Stimulated activated naive B cell treated with anti-CD40 and anti-IgM and Interleukin-4, amounts not matched to agents 10 μg/mL and 1 μg/mL and 100 μg/mL, for 72 hours (primary cell): Measurements from ENCODE around the gene SEMA3F.
A peak's percentile ranks its signal among the peaks of the same experiment; 100 is the strongest.

Source experiments
- ATAC-seq, 2 donors: fragments of 150-1000 bp; cut with Tn5 transposase; replicated peaks; 2 replicates each; pipeline ENCODE4 v1.10.0; 2021; ENCODE audit warnings: moderate library complexity in 1 of 2
- DNase-seq: peaks from one replicate; pipeline ENCODE4 v3.0.0; 2021
- H3K27ac Mint-ChIP-seq: one replicate; pipeline ENCODE4 v1.8.0; 2022; ENCODE audit warnings: mild to moderate bottlenecking, mixed read lengths
- H3K27me3 Mint-ChIP-seq, 2 donors: one replicate each; pipeline ENCODE4 v1.8.0; 2022; ENCODE audit warnings: mixed read lengths in 2 of 2
- H3K36me3 Mint-ChIP-seq, 2 donors: one replicate each; pipeline ENCODE4 v1.8.0; 2022; ENCODE audit warnings: mixed read lengths in 2 of 2, mild to moderate bottlenecking in 1 of 2
- H3K4me1 Mint-ChIP-seq, 2 donors: one replicate each; pipeline ENCODE4 v1.8.0; 2022; ENCODE audit warnings: mixed read lengths in 2 of 2, mild to moderate bottlenecking in 1 of 2
- H3K4me3 Mint-ChIP-seq, 2 donors: one replicate each; pipeline ENCODE4 v1.8.0; 2022; ENCODE audit warnings: mild to moderate bottlenecking in 2 of 2, mixed read lengths in 2 of 2, moderate library complexity in 1 of 2
- H3K9me3 Mint-ChIP-seq, 2 donors: one replicate each; pipeline ENCODE4 v1.8.0; 2022; ENCODE audit warnings: mixed read lengths in 2 of 2, mild to moderate bottlenecking in 1 of 2

SEMA3F gene

GRCh38 chr3:50156549-50157493 is 1.7 kb downstream of the SEMA3F start:
- no peaks in the 10 kb centered on the region for H3K9me3 Mint-ChIP-seq
- H3K36me3 Mint-ChIP-seq: no peaks in the 10 kb centered on the region
- ATAC-seq (no peak), DNase-seq (no peak)
- H3K27ac Mint-ChIP-seq: no peak overlapping the region
- H3K4me1 Mint-ChIP-seq: peaks cover 12 to 18% of the 10 kb centered on the region in 2 donors
- no peak overlapping the region for H3K4me3 Mint-ChIP-seq
- peaks cover 40 to 42% of the 10 kb centered on the region in 2 donors for H3K27me3 Mint-ChIP-seq

- H3K9me3 Mint-ChIP-seq: no peaks in the 10 kb centered on the region
- ATAC-seq (no peak), DNase-seq (no peak)
- no peak overlapping the region for H3K27ac Mint-ChIP-seq
- H3K4me1 Mint-ChIP-seq: peaks cover 12 to 18% of the 10 kb centered on the region in 2 donors
- H3K27me3 Mint-ChIP-seq: peaks cover 38 to 42% of the 10 kb centered on the region in 2 donors
- H3K36me3 Mint-ChIP-seq: no peaks in the 10 kb centered on the region
- no peak overlapping the region for H3K4me3 Mint-ChIP-seq
Observed at GRCh38 chr3:50157827-50158529, 2.9 kb downstream of the SEMA3F start.

- no peak overlapping the region for H3K27ac Mint-ChIP-seq
- ATAC-seq (no peak), DNase-seq (no peak)
- no peaks in the 10 kb centered on the region for H3K36me3 Mint-ChIP-seq
- H3K4me3 Mint-ChIP-seq: no peak overlapping the region
- peaks cover 31 to 35% of the 10 kb centered on the region in 2 donors for H3K27me3 Mint-ChIP-seq
- H3K4me1 Mint-ChIP-seq: peaks cover 11 to 18% of the 10 kb centered on the region in 2 donors
- no peaks in the 10 kb centered on the region for H3K9me3 Mint-ChIP-seq
Observed at GRCh38 chr3:50158530-50159146, 3.5 kb downstream of the SEMA3F start.

- Mint-ChIP-seq H3K36me3 (no peaks in the 10 kb centered on the region), H3K27me3 (peaks cover 22 to 27% of the 10 kb centered on the region in 2 donors), H3K9me3 (no peaks in the 10 kb centered on the region), H3K4me1 (peaks cover 5 to 10% of the 10 kb centered on the region in 2 donors), H3K4me3 (no peak overlapping the region), H3K27ac (no peak overlapping the region)
- no peak for DNase-seq
- ATAC-seq: no peak
Observed at GRCh38 chr3:50160561-50160983, 5.4 kb downstream of the SEMA3F start.

- DNase-seq (no peak), ATAC-seq (no peak)
- H3K4me1 Mint-ChIP-seq: peaks cover 1 to 3% of the 10 kb centered on the region in 2 donors
- peaks cover 14 to 20% of the 10 kb centered on the region in 2 donors for H3K27me3 Mint-ChIP-seq
- H3K4me3 Mint-ChIP-seq: no peak overlapping the region
- no peaks in the 10 kb centered on the region for H3K9me3 Mint-ChIP-seq
- H3K27ac Mint-ChIP-seq: no peak overlapping the region
- no peaks in the 10 kb centered on the region for H3K36me3 Mint-ChIP-seq
Observed at GRCh38 chr3:50161320-50161719, 6.2 kb downstream of the SEMA3F start.

GRCh38 chr3:50162034-50162883 is 7.1 kb downstream of the SEMA3F start:
- DNase-seq: no peak
- H3K9me3 Mint-ChIP-seq: no peaks in the 10 kb centered on the region
- peaks cover 5 to 10% of the 10 kb centered on the region in 2 donors for H3K27me3 Mint-ChIP-seq
- no peaks in the 10 kb centered on the region for H3K36me3 Mint-ChIP-seq
- peaks cover 0 to 1% of the 10 kb centered on the region in 2 donors for H3K4me1 Mint-ChIP-seq
- ATAC-seq: no peak
- peak overlapping the region; percentile 56 for H3K27ac Mint-ChIP-seq
- no peak overlapping the region for H3K4me3 Mint-ChIP-seq

- no peak overlapping the region for H3K4me3 Mint-ChIP-seq
- no peaks in the 10 kb centered on the region for H3K27me3 Mint-ChIP-seq
- no peaks in the 10 kb centered on the region for H3K36me3 Mint-ChIP-seq
- H3K4me1 Mint-ChIP-seq: no peaks in the 10 kb centered on the region
- H3K9me3 Mint-ChIP-seq: no peaks in the 10 kb centered on the region
- DNase-seq: no peak
- no peak overlapping the region for H3K27ac Mint-ChIP-seq
- no peak for ATAC-seq
Observed at GRCh38 chr3:50163572-50164455, 8.7 kb downstream of the SEMA3F start.

GRCh38 chr3:50164481-50164880 is 9.4 kb downstream of the SEMA3F start:
- peak overlapping the region; percentile 16 for H3K27ac Mint-ChIP-seq
- H3K36me3 Mint-ChIP-seq: no peaks in the 10 kb centered on the region
- DNase-seq: no peak

GRCh38 chr3:50164984-50165909 is 10.1 kb downstream of the SEMA3F start:
- Mint-ChIP-seq H3K27ac (peak overlapping the region; percentile 16), H3K36me3 (no peaks in the 10 kb centered on the region), H3K4me3 (no peak overlapping the region), H3K9me3 (no peaks in the 10 kb centered on the region), H3K27me3 (peaks cover 0 to 7% of the 10 kb centered on the region in 2 donors), H3K4me1 (no peaks in the 10 kb centered on the region)
- ATAC-seq (no peak), DNase-seq (no peak)

More at GRCh38 chr3:50164481-50164880, 9.4 kb downstream of the SEMA3F start:
- Mint-ChIP-seq H3K9me3 (no peaks in the 10 kb centered on the region), H3K27me3 (peaks cover 0 to under 1% of the 10 kb centered on the region in 2 donors), H3K4me1 (no peaks in the 10 kb centered on the region), H3K4me3 (no peak overlapping the region)
- ATAC-seq: no peak

GRCh38 chr3:50165910-50166538 is 10.9 kb downstream of the SEMA3F start:
- DNase-seq (no peak), ATAC-seq (no peak)
- no peaks in the 10 kb centered on the region for H3K36me3 Mint-ChIP-seq
- peaks cover 0 to 7% of the 10 kb centered on the region in 2 donors for H3K27me3 Mint-ChIP-seq
- H3K27ac Mint-ChIP-seq: no peak overlapping the region
- H3K4me1 Mint-ChIP-seq: no peaks in the 10 kb centered on the region
- H3K9me3 Mint-ChIP-seq: no peaks in the 10 kb centered on the region
- no peak overlapping the region for H3K4me3 Mint-ChIP-seq

- no peaks in the 10 kb centered on the region for H3K36me3 Mint-ChIP-seq
- no peak overlapping the region for H3K27ac Mint-ChIP-seq
- H3K4me1 Mint-ChIP-seq: no peaks in the 10 kb centered on the region
- ATAC-seq: no peak
- DNase-seq: no peak
- H3K4me3 Mint-ChIP-seq: no peak overlapping the region
- peaks cover 0 to 7% of the 10 kb centered on the region in 2 donors for H3K27me3 Mint-ChIP-seq
- no peaks in the 10 kb centered on the region for H3K9me3 Mint-ChIP-seq
Observed at GRCh38 chr3:50166620-50167019, 11.5 kb downstream of the SEMA3F start.
